ENCODE results near the gene ZNF560.

ZNF560 gene

DNA sequence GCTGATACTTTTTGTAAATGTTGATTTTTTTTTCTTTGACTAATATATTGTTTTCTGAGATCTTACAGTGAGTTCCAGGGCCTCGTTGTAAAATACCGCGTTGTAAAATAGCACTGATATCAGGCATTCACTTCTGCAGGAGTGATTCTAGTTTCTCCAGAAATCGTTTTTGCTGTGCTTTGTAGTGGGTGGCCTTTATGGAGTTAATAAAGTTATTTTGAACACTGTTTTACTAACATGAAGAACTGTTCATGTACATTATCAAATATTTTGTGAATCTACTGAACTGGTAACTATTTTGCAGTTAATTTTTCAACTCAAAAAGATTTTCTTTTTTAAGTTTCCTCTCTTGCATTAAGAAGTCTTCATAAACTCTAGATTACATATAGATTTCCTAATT lies 62.1 kb downstream of the ZNF560 start:
- TF ChIP-seq FOXP2 (optimal IDR thresholded peaks at IDR 0.05; ENCODE audit: borderline replicate concordance, extremely low read depth, extremely low read length, insufficient read depth) (no peak), REST (IDR thresholded peaks at IDR 0.05; ENCODE audit: insufficient read depth in 1 of 2, low read depth in 2 of 2, low read length in 2 of 2) (no peak), TAF1 (IDR thresholded peaks at IDR 0.05; ENCODE audit: borderline replicate concordance, insufficient read depth, low read length) (no peak), POLR2AphosphoS5 (IDR thresholded peaks at IDR 0.05; ENCODE audit: low read depth, low read length) (no peak), SIN3A (IDR thresholded peaks at IDR 0.05; ENCODE audit: borderline replicate concordance, insufficient read depth, low read length) (no peak)

DNA sequence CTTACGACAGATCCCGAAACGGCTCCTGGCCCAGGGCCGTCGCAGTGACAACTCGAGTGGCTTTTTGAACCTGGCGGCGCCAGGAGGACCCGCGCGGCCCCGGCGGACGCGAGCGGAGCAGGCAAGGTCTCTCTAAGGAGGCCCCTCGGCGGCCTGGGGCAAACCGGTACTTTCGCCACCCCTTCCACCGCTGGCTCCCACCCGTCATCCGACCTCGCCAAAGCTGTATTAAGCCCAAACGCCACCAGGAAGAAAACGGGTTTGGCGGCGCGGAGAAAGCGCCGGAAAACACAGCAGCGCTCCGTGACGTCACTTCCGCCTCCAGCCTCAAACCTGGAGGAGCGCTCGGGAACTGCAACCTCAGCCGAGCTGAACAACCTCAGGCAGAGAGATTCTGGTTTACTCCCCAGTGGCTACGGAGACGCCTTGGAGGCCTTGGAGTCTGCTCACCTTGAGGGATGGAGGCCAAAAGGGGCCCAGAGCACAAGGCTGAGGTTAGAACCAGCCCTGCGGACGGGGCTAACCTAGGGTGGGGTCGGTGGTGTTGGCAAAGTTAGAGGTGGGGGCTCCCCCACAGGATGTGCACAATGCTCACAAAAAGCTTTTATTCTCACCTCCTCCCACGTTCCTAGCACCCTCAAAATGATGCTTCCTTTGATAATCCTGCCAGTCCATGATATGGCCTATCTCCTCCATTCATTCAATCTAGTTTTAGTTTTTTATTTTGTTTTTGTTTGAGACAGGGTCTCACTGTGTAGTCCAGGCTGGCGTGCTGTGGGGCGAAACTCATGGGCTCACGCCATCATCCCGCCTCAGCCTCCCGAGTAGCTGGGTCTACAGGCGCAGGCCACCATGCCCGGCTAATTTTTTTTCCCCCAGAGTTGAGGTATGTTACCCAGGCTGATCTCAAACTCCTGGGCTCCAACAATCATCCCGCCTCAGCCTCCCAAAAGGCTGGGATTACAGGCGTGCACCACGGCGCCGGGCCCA lies 62.8 kb downstream of the ZNF560 start, which contains the start of gene ZNF266:
Gene ZNF266, minus strand, starts transcription at position 295 of the 990 bp plus-strand sequence. CDS start 15,484 bp downstream, outside the sequence.
- TF ChIP-seq POLR2AphosphoS5 (IDR thresholded peaks at IDR 0.05; ENCODE audit: low read depth, low read length) = peak; percentile 87
- TF ChIP-seq REST (IDR thresholded peaks at IDR 0.05; ENCODE audit: insufficient read depth in 1 of 2, low read depth in 2 of 2, low read length in 2 of 2) = no peak
- no peak for TF ChIP-seq SIN3A (IDR thresholded peaks at IDR 0.05; ENCODE audit: borderline replicate concordance, insufficient read depth, low read length)
- TF ChIP-seq FOXP2 (optimal IDR thresholded peaks at IDR 0.05; ENCODE audit: borderline replicate concordance, extremely low read depth, extremely low read length, insufficient read depth) = peak; percentile 40
- peak; percentile 38; the same call in 1 of the 2 replicates for TF ChIP-seq TAF1 (IDR thresholded peaks at IDR 0.05; ENCODE audit: borderline replicate concordance, insufficient read depth, low read length)

DNA sequence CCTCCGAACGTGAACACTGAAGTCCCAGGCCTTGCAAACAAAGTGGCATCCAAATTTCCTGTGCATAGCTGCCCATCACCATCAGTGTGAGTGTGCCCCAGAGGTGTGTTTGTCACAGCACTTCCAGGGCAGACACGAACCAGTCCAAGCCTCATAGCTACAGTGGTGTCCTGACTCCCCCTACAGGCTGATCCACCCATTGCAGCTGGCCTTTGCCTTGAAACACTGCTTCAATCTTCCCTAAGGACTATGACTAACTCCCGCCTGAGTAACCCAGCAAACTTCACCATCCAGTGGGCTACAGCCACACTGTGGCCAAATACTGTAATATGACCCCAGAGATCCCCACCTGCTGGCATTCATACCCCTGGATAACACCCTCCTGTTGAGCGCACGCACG lies 66.9 kb downstream of the ZNF560 start:
- no peak for TF ChIP-seq TAF1 (IDR thresholded peaks at IDR 0.05; ENCODE audit: borderline replicate concordance, insufficient read depth, low read length)
- TF ChIP-seq SIN3A (IDR thresholded peaks at IDR 0.05; ENCODE audit: borderline replicate concordance, insufficient read depth, low read length) = no peak
- TF ChIP-seq POLR2AphosphoS5 (IDR thresholded peaks at IDR 0.05; ENCODE audit: low read depth, low read length) = no peak
- no peak for TF ChIP-seq REST (IDR thresholded peaks at IDR 0.05; ENCODE audit: insufficient read depth in 1 of 2, low read depth in 2 of 2, low read length in 2 of 2)
- TF ChIP-seq FOXP2 (optimal IDR thresholded peaks at IDR 0.05; ENCODE audit: borderline replicate concordance, extremely low read depth, extremely low read length, insufficient read depth) = no peak

- TF ChIP-seq REST (IDR thresholded peaks at IDR 0.05; ENCODE audit: insufficient read depth in 1 of 2, low read depth in 2 of 2, low read length in 2 of 2) = no peak
Measured at GRCh38 chr19:9430444-9430843, 68.0 kb downstream of the ZNF560 start.
